NCI-H187 (cell line): ENCODE measurements around the gene TERB2.
"Not testable (repeated sequence)": the region's sequence is repeated elsewhere in the genome, so short reads cannot be mapped to it uniquely, and the experiment has no call there.

ENCODE experiments used
- DNase-seq, 2 experiments: peaks; one replicate each; lab custom pipeline; 2025; lab: John Stamatoyannopoulos, UW

TERB2 gene, protein sequence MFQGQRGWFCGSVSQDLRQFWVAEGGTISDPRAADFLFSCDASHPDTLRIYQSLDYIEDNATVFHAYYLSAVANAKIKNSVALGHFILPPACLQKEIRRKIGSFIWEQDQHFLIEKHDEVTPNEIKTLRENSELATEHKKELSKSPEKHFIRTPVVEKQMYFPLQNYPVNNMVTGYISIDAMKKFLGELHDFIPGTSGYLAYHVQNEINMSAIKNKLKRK

DNA sequence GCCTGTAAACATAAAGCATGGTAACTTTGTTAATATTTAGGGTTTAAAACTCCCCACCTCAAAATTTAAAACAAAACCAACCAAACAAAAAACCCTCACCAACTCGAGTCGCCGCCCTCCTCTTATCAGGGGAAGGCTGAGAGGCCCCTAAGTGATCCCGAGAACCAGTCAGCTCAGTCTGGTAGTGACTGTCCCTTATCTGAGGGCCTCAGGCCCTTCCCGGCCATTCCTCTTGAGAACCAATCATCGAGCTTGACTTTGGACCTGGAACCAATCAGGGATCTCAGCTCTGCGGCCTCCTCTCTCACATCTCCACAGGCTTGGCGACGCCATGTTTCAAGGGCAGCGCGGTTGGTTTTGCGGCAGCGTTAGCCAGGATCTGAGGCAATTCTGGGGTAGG, at the start of gene TERB2:
Gene TERB2 (plus strand): TSS at position 300 of the 400 bp plus-strand sequence. CDS start 32 bp downstream, at position 332.
- DNase-seq, result no peak

DNA sequence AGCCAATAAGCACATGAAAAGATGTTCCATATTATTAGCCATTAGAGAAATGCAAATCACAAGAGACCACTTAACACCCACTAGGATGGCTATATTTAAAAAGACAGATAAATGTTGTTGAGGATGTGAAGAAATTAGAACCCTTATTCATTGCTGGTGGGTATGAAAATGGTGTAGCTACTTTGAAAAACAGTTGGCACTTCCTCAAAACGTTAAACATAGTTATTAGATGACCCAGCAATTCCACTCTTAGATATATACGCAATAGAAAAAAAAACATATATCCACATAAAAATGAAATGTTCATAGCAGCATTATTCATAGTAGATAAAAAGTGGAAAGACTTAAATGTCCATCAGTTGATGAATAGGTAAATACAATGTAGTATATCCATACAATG, 47.1 kb upstream of the TERB2 start:
- DNase-seq, result no peak

DNA sequence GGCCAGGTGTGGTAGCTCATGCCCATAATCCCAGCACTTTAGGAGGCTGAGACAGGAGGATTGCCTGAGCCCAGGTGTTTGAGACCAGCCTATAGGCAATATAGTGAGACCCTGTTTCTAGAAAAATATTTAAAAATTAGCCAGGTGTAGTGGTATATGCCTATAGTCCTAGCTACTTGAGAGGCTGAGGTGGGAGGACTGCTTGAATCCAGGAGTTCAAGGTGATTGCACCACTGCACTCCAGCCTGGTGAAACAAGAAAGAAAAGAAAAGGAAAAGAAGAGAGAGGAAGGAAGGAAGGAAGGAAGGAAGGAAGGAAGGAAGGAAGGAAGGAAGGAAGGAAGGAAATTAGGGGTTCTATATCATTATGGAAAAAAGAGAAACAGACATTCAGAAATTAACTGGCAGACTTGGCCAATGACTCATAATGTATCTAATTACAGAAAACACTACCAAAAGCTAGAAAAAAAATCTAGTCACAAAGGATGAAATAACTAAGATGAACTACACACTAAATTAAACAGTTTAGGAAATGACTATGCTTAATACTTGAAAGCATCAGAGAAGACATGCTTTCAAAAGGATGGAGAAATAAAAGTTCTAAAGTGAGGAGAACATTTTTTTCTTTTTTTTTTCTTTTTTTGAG, 45.4 kb upstream of the TERB2 start:
- no peak for DNase-seq

DNA sequence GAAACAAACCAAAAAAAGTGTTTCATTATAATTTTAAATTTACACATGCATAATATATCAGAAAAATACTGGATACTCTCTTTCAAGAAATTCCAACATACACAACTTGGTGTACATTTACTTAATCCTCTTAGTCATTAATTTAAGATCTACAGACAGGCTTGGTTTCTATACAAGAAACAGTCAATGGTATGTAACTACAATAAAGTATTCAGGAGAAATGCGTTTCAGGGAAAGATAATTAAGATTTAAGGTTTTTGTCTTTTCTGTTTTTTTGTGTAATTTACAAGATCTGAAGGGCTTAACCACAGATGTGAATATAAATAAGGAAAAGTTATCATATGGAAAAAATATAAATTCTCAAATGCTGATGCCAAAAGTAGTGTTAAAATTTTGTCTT, 44.3 kb upstream of the TERB2 start:
- not testable (repeated sequence) for DNase-seq

DNA sequence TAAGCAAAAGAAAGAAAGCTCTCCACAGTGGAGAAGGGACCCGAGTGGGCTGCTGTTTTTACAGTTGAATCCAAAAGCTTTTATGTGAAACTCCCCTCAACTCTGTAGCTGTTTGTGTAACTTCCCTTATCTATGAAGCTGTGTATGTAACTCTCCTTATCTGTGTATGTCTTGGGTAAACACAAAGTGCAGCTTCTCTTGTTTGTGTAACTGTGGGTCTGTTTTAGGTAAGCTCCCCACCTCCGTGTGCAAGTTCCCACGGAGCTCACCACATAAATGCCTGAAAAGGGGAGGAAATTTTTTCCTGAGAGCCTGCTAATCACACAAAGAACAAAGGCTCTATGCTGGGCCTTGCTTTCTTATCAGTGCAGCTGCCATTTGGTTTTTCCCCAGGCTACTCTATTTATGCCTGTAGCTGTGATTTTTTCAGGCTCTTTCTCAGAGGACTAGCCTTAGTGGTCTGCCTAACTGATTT, 43.5 kb upstream of the TERB2 start:
- not testable (repeated sequence) for DNase-seq

DNA sequence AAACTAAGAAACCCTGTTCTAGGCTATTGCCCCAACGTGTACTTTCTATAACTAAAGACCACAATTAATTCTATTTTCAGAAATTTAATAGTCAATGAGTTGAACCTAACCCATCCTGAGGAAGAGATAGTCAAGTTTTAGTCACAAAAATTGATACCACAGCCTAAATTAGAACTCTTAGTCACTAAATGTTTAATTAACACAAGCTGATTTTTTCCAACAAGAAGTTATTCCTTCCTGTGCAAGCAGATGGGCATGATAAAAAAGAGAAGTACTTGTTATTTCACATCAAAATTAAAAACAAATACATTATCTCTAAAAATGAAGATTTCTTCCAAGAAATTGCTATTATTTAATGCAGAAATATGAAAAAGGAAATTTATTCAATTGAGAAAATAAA, 38.4 kb upstream of the TERB2 start:
- no peak for DNase-seq

DNA sequence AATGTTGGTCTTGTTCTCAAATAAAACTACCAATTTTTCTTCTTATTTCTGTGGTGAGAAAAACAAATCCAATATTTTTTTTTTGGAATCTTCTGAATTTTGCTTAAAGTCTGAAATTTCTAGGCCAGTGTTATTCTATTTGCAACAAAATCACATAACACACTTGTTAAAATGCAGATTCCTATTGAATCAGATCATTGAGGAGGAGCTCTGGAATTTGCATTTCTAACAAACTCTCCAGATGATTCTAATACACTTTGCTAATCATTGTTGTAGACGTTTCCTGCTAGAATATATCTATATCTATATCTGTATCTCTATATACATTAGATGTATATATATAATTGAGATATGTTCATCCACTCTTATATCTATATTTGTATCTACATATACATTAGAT, 27.8 kb upstream of the TERB2 start:
- DNase-seq, result not testable (repeated sequence)

DNA sequence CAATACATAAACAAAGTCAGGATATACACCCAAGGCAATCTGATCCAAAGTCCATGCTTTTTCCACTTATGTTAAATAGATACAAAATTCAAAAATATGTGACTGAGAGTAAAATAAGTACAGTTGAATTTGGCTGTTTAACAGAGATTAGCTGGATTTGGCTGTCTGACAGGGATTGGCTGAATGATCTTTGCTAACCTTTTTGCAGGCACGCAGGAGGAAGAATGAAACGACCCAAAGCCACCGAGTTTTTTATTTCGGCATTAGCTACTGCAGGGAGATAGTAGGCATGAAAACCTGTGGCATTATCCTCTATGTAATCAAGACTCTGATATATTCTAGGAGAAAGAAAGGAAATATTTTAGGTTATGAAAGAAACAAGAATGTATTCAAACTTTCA, 26.2 kb upstream of the TERB2 start:
- not testable (repeated sequence) for DNase-seq

DNA sequence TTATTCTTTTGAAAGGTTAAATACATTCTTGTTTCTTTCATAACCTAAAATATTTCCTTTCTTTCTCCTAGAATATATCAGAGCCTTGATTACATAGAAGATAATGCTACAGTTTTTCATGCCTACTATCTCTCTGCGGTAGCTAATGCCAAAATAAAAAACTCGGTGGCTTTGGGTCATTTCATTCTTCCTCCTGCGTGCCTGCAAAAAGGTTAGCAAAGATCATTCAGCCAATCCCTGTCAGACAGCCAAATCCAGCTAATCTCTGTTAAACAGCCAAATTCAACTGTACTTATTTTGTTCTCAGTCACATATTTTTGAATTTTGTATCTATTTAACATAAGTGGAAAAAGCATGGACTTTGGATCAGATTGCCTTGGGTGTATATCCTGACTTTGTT, 1.8 kb downstream of the TERB2 start:
- DNase-seq, result not testable (repeated sequence)

DNA sequence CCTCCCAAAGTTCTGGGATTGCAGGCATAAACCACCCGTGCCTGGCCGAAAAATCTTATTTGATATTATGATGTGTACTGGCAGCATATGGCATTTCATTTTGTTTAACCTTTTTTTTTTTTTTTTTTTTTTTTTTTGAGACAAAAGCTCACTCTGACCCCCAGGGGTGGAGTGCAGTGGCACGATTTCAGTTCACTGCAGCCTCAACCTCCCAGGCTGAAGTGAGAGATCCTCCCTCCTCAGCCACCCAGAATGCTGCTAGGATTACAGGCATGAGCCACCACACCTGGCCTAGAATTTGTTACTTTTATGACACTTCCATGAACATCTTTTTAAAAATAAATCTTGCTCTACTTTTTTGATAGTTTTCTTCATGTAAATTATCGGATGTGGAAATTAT, 12.0 kb downstream of the TERB2 start:
- DNase-seq, result no peak

DNA sequence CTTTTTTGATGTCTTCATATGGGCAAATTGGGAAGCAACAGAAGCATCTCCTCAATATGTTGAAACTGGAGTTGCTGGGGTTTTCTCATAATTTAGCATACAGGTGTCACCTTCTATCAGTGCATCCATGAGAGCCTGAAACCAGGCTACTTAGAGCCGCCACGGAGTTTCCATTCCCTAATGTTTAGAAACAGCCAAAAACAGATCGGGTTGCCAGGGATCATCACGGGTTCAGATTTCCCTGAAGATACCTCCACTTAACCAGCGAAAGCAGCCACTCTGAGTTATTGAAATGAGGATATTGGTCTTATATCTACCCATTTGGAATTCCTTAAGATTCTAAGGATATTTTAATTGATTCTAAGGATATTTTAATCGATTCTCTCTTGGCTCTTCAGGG, 14.5 kb downstream of the TERB2 start:
- peak in 1 of 2 experiments; percentile 38 for DNase-seq

DNA sequence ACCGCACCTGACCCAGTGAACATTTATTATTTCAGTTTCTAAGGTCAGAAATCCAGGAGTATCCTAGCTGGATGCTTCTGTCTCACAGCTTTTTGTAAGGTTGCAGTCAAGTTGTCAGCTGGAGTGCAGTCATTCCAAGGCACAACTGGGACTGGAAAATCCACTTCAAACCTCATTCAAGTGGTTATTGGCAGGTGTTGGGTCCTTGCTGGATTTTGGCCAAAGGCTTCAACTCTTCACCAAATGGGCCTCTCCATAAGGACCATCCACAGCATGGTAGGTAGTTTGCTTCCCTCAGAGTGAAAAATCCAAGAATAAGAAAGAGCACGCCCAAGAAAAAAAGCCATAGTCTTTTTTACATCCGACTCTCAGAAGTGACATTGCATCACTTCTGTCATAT, 19.7 kb downstream of the TERB2 start:
- peak in 1 of 2 experiments; percentile 1 for DNase-seq

DNA sequence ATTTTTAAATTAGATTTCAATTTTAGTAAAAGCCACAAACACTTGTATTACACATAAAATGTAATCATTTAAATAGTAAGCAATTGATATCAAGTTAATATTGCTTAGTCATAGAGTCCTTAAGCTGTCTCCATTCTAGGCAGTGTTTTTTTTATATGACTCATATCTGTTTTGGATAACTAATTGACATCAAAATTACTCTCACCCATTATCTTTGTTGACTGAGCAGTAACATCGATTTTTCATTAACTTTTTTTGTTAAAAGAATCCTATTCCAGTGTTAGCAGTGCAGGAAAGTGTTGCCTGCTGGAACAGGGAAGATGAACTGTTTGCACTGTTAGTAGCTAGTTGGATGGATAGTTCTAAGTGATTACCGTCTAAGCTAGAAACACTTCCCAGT, 21.3 kb downstream of the TERB2 start:
- not testable (repeated sequence) for DNase-seq

DNA sequence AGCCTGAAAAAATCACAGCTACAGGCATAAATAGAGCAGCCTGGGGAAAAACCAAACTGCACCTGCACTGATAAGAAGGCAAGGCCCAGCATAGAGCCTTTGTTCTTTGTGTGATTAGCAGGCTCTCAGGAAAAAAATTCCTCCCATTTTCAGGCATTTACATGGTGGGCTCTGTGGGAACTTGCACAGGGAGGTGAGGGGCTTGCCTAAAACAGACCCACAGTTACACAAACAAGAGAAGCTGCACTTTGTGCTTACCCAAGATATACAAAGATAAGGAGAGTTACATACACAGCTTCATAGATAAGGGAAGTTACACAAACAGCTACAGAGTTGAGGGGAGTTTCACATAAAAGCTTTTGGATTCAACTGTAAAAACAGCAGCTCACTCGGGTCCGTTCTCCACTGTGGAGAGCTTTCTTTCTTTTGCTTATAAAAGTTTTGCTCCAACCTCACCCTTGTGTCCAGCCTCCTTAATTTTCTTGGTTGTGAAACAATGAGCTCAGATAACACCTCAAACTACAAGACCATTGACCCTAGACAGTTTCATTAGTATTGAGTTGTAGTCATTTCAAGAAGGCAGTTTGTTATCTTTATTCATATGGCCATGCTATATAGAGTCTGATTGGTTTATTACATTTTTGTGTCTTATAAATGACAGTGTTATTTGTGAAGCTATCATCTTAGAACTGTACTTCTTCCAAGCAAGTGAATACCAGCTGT, 23.3 kb downstream of the TERB2 start:
- DNase-seq, result not testable (repeated sequence)

DNA sequence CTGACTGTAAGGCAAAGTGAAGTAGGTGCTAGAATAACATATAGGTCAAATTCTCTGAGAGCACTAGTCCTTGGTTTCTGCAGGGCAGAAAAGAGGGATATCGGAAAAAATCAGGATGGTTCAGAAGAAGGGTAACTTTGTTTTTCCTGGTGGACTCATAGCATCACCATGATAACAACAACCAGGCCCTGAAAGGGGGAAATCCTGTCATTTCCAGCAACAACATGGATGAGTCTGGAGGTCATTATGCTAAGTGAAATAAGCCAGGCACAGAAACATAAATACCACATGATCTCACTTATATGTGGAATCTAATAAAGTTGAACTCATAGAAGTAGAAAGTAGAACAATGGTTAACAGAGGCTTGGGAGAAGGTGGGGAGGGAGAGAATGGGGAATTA, 27.7 kb downstream of the TERB2 start:
- DNase-seq, result not testable (repeated sequence)

DNA sequence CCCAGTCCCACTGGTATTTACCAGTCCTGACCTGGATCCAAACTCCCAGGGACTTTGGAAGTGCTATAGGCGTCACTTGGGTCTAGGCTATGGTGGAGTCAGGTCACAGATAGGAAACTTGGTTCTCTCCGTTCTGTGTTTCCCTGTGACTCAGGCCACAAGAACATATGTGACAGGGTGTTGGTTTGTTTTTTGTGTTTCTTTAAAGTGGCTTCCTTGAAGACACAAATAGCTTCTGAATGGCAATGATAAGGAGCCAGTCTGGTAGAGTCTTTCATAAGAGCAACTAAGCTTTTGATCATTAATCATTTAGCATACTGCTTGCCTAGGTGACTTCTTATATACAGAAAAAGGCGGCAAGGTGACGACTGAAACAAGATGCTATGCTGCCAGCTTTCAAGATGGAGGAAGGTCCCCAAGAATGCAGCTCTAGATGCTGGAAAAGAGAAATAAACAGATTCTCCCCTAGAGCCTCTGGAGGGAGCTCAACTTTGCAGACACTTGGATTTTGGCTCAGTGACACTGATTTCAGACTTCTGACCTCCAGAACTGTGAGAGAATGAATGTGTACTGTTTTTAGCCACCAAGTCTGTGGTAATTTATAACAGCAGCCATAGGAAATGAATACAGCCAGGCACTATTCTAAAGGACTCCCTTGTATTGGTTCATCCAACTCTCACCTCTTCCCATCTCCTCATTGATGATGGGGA, 30.0 kb downstream of the TERB2 start:
- not testable (repeated sequence) for DNase-seq

DNA sequence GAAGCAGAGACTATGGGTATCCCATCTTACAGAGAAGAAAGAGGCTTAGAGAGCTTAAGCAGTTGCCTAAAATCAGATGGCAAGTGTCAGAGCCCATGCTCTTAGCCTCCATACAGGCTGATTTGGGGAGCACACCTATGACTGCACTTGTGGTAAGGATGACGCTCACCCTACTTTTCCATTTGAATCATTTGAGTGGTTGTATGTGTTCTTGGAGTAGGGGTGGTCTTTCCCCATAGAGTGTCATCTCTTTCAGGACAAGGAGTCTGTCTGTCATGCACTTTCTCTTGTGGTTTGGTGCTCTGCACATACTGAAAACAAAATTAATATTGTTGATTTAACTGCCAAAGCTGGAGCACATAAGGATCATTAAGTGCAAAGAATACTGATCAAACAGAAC, 31.2 kb downstream of the TERB2 start:
- DNase-seq, result not testable (repeated sequence)

DNA sequence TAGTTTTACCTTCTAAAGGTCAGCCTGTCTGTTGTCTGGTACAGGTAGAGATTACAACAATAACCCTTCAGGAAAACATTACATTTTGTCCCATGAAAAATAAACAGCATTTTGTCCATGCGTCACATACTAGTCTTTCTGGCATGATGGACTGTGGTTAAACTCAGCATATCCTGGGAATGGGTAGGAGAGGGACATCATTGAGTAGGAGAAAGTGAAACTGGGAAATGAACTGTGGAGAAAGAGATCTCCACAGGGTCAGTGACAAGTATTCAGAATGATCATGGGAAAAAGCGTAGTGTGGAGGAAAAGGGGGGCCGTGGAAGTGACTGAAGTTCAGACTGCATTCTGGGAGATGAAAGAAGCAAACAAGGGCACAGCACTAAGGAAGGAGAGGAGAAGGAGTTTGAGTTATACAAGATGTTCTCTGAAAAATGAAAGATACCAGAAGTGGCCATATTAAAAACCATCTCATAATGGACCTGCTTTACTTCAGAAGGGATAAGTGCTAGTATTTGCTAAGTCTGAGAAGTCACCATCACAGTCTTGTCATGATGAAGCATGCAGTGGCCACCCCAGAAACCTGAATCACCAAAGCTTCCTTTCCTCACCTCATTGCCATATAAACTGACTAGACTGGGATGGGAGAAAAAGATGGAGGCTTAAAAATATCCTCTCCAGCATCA, 31.8 kb downstream of the TERB2 start:
- DNase-seq, result not testable (repeated sequence)

DNA sequence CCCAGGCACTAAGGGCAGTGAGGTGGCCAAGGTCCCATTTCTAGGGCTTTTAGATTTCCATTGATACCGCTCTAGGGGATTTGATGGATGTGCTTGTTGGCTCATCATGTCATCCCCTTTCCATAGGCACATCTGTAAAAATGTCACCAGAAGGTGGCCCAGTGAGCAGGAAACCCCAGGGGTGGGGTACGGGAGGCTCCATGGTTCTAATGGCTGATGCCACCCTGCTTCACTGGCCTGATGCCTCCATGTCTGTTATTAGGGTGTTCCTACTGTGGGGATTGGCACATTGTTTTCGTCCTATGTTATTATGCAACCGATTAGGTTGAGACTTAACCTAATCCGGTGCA, 32.4 kb downstream of the TERB2 start:
- DNase-seq, result not testable (repeated sequence)

DNA sequence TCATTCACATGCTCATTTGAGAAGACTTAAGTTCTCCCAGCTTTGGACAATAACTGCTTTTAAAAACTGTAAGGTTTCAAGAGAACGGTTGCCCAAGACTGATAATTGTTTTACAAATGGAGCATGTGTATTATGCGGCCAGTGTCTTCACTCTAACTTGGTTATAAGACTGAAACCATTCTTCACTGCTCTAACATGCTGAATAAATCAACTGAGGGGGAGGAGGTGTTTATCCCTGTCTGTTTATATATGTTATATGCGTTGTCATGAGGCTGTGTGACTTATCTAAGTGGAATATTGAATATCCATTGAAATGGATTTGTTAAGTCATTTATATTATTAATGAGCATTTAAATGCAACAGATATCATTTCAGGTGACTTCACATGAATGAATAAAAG, 41.1 kb downstream of the TERB2 start:
- DNase-seq, result not testable (repeated sequence)

DNA sequence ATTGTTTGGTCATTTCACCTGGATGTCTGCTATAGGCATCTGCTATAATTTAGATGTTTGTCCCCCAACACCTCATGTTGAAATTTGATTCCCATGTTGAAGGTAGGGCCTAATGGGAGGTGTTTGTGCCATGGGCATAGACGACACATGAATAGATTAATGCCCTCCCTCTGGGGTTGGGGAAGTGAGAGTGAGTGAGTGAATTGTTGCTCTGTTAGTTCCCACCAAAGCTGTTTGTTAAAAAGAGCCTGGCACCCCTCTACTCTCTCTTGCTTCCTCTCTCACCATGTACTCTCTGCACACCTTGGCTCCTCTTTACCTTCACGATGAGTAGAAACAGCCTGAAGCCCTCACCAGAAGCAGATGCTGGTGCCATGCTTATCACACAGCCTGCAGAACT, 42.6 kb downstream of the TERB2 start:
- DNase-seq, result no peak

DNA sequence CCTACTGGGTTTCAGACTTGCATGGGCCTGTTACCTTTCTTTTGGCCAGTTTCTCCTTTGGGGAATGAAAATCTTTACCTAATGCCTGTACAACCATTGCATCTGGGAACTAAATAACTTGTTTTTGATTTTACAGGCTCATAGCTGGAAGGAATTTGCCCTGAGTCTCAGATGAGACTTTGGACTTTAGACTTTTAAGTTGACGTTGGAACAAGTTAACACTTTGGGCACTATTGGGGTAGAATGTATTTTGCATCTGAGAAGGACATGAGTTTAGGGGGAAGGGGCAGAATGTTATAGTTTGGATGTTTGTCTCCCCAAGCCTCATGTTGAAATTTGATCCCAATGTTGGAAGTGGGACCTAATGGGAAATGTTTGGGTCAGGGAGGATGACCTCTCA, 44.7 kb downstream of the TERB2 start:
- not testable (repeated sequence) for DNase-seq
